DND-41 (cell line): ENCODE results near the gene SOCS7.

ENCODE experiments used
- ATAC-seq: fragments of 200-7000 bp; cut with Tn5 transposase; 3 replicates; pipeline ENCODE4 v1.9.1; 2021; ENCODE audit warnings: low read depth; ENCODE audit not compliant: insufficient read depth
- DNase-seq: peaks from one replicate; pipeline ENCODE4 v3.0.0-alpha.2; 2020
- H2AFZ ChIP-seq: 2 replicates; pipeline ENCODE4 v1.6.0; 2012; ENCODE audit warnings: low read depth, low read length
- H3K27ac ChIP-seq: 2 replicates; pipeline ENCODE4 v1.5.1; 2012; ENCODE audit warnings: low read length, inconsistent platforms
- H3K27me3 ChIP-seq: fragments of 200-600 bp; sonication (generic); 2 replicates; pipeline ENCODE4 v1.6.0; 2012; ENCODE audit warnings: low read length, mild to moderate bottlenecking, inconsistent platforms; ENCODE audit not compliant: insufficient read depth, poor library complexity
- H3K36me3 ChIP-seq: 2 replicates; pipeline ENCODE4 v1.5.1; 2012; ENCODE audit warnings: low read length, inconsistent platforms; ENCODE audit not compliant: insufficient read depth
- H3K4me1 ChIP-seq: 2 replicates; pipeline ENCODE4 v1.5.1; 2012; ENCODE audit warnings: mild to moderate bottlenecking, low read length; ENCODE audit not compliant: insufficient read depth
- H3K4me2 ChIP-seq: 2 replicates; pipeline ENCODE4 v1.6.0; 2012; ENCODE audit warnings: mild to moderate bottlenecking, moderate library complexity, low read length, inconsistent platforms; ENCODE audit not compliant: insufficient read depth
- H3K4me3 ChIP-seq, 2 experiments: fragments of 200-600 bp in 1 of 2; shearing (Covaris generic) in 1 of 2; 2 replicates each; pipeline ENCODE4 v1.5.1; 2012 to 2016; ENCODE audit warnings: inconsistent platforms in 2 of 2, low read length in 2 of 2, mild to moderate bottlenecking in 2 of 2, low read depth in 1 of 2, moderate library complexity in 1 of 2
- H3K79me2 ChIP-seq: 2 replicates; pipeline ENCODE4 v1.6.0; 2012; ENCODE audit warnings: low read length, inconsistent platforms; ENCODE audit not compliant: insufficient read depth
- H3K9ac ChIP-seq: 2 replicates; pipeline ENCODE4 v1.6.0; 2012; ENCODE audit warnings: low read depth, mild to moderate bottlenecking, inconsistent platforms, low read length, moderate library complexity
- H3K9me3 ChIP-seq: 2 replicates; pipeline ENCODE4 v1.5.1; 2012; ENCODE audit warnings: low read length, moderate library complexity, mild to moderate bottlenecking, inconsistent platforms; ENCODE audit not compliant: insufficient read depth, severe bottlenecking
- H4K20me1 ChIP-seq: 2 replicates; pipeline ENCODE4 v1.6.0; 2012; ENCODE audit warnings: low read length; ENCODE audit not compliant: insufficient read depth
- EZH2 ChIP-seq: IDR thresholded peaks from 3 replicates; pipeline ENCODE4 v1.6.1; 2012; ENCODE audit warnings: borderline replicate concordance, low read depth, mild to moderate bottlenecking, moderate library complexity, low read length, inconsistent platforms; ENCODE audit not compliant: severe bottlenecking
- TF ChIP-seq, protein P1 (sequence below): IDR thresholded peaks from 2 replicates; pipeline ENCODE4 v1.5.1; 2012; ENCODE audit warnings: borderline replicate concordance, low read length, moderate library complexity, mild to moderate bottlenecking; ENCODE audit not compliant: poor library complexity, severe bottlenecking; ENCODE audit errors: extremely low read depth

Gene SOCS7

DNA sequence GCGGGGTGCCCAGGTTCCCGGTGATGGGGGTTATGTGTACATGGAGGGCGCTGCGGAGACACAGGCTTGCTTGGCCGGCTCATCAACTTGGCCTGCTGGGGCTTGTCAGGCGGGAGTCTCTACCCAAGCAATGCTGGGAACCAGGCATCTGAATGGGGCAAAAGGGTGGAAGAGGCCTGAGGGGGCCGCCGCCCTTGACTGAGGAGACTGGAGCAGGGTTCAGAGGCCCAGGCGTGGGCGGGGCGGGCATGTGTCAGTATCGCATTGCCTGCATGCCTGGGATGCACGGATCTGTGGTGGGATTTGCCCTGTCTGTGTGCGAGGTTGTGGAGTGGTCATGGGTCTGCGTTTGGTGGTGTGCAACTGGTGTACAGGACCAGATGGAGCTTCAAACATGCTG lies 97.7 kb downstream of the SOCS7 start:
- H2AFZ ChIP-seq = no peak overlapping the region
- H3K4me2 ChIP-seq = no peak overlapping the region
- H3K9ac ChIP-seq = no peak overlapping the region
- peaks cover 64% of the 10 kb centered on the region for H4K20me1 ChIP-seq
- H3K27ac ChIP-seq = peak overlapping the region; percentile 44; the same call in 1 of the 2 replicates
- H3K27me3 ChIP-seq = no peaks in the 10 kb centered on the region
- H3K79me2 ChIP-seq = peaks cover 91% of the 10 kb centered on the region
- H3K9me3 ChIP-seq = no peaks in the 10 kb centered on the region
- no peak for TF ChIP-seq EZH2
- TF ChIP-seq, protein P1, sequence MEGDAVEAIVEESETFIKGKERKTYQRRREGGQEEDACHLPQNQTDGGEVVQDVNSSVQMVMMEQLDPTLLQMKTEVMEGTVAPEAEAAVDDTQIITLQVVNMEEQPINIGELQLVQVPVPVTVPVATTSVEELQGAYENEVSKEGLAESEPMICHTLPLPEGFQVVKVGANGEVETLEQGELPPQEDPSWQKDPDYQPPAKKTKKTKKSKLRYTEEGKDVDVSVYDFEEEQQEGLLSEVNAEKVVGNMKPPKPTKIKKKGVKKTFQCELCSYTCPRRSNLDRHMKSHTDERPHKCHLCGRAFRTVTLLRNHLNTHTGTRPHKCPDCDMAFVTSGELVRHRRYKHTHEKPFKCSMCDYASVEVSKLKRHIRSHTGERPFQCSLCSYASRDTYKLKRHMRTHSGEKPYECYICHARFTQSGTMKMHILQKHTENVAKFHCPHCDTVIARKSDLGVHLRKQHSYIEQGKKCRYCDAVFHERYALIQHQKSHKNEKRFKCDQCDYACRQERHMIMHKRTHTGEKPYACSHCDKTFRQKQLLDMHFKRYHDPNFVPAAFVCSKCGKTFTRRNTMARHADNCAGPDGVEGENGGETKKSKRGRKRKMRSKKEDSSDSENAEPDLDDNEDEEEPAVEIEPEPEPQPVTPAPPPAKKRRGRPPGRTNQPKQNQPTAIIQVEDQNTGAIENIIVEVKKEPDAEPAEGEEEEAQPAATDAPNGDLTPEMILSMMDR = no peak
- no peak overlapping the region for H3K4me3 ChIP-seq
- peaks cover 12% of the 10 kb centered on the region for H3K36me3 ChIP-seq
- no peak for ATAC-seq
- DNase-seq = no peak
- peaks cover 41% of the 10 kb centered on the region for H3K4me1 ChIP-seq

DNA sequence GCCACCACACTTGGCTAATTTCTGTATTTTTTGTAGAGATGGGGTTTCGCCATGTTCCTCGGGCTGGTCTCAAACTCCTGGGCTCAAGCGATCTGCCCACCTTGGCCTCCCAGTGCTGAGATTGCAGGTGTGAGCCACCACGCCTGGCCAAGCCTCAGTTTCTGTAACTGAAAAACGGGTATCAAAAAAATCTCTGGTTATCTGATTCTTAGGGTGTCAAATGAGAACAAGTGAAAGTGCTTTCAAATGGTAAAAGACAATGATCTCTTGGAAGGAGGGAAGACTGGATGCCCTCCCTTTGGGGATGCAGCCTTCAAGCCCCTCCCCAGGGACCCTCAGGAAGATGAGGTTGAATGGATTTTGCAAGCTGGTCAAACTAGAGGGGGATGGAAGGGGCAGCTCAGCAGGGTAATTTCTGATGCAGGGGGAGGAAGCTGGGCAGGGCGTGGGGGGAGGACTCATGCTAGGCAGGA lies 98.9 kb downstream of the SOCS7 start:
- Histone ChIP-seq H3K4me3 (no peak overlapping the region), H3K27me3 (no peaks in the 10 kb centered on the region), H3K9ac (no peak overlapping the region), H3K27ac (no peak overlapping the region), H3K79me2 (peaks cover 94% of the 10 kb centered on the region), H3K9me3 (no peaks in the 10 kb centered on the region), H2AFZ (no peak overlapping the region), H3K36me3 (peaks cover 9% of the 10 kb centered on the region; the same call in 1 of the 2 replicates), H3K4me1 (peaks cover 54% of the 10 kb centered on the region), H4K20me1 (peaks cover 73% of the 10 kb centered on the region), H3K4me2 (no peak overlapping the region)
- ATAC-seq (no peak), DNase-seq (no peak)
- TF ChIP-seq, protein P1 = no peak
- no peak for TF ChIP-seq EZH2

DNA sequence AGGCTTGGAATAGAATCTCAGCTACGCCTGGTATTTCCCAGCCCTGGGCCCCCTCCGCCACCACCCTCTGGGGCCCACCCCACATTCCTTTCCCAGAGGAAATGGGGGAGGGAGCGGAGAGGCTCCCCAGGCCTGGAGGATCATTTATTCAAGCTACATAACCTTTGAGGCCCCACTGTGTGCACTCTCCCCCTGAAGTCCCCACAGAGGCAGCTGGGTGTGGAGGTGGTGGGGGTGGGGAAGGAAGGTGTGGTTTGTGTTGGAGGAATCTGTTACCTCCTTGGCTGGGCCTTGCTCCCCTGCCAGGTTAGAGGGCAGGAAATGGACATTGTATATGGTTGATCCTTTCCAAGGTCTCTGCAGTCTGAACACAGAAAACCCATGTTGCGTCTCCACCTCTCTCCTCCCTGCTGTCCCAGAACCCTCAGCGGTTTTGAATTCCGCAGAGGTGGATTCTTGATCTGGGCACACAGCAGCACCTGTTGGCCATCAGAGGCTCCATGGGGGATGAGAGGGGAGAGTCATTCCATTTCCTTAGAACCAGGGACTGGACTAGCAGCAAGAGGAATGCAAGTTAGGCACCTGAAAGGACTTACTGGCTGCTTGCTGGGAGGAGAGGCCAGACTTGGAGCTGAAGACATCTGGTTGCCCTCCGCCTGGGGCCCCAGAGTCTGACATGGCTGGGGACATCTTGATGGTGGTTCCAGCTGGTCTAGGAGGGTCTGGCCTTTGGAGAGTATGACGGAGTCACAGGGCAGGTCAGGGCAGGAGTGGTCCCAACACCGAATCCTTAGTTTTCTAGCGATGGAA lies 99.6 kb downstream of the SOCS7 start:
- no peaks in the 10 kb centered on the region for H3K9me3 ChIP-seq
- H4K20me1 ChIP-seq = peaks cover 75% of the 10 kb centered on the region
- no peak overlapping the region for H2AFZ ChIP-seq
- H3K36me3 ChIP-seq = peaks cover 5% of the 10 kb centered on the region; the same call in 1 of the 2 replicates
- peak; percentile 13 for DNase-seq
- H3K27me3 ChIP-seq = no peaks in the 10 kb centered on the region
- peaks cover 94% of the 10 kb centered on the region for H3K79me2 ChIP-seq
- TF ChIP-seq, protein P1 = no peak
- no peak for TF ChIP-seq EZH2
- ATAC-seq = no peak
- no peak overlapping the region for H3K4me2 ChIP-seq
- no peak overlapping the region for H3K4me3 ChIP-seq
- peak overlapping the region; percentile 18 for H3K27ac ChIP-seq
- peaks cover 60% of the 10 kb centered on the region for H3K4me1 ChIP-seq
- no peak overlapping the region for H3K9ac ChIP-seq
